HG03469 (cell line): Measurements from ENCODE around the gene SEMA5A.

Experiments used
- ATAC-seq: cut with Tn5 transposase; IDR thresholded peaks from one replicate; pipeline ENCODE4 v1.9.1; 2021; ENCODE audit warnings: mild to moderate bottlenecking, moderate library complexity, moderate number of reproducible peaks; ENCODE audit not compliant: unreplicated experiment

Gene SEMA5A

GRCh38 chr5:9284781-9285307, 261.0 kb downstream of the SEMA5A start:
- ATAC-seq = no peak

DNA sequence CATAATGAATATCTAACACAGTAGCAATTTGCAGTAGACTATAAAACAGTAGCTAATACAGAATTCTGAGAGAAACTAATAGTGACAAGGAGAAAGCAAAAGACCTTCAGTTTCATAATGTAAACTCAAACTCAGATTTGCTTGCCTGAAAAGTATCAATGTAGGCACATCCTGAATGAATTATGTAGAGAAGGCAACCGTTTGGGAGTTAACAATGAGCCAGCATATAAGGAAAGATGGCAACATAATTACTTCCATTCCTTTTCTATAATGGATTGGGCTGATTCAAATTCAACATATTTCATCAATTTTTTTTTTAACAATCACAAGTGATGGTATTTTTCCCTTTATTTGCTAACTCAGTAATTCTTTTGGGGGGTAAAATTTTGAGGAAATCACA, 261.6 kb downstream of the SEMA5A start:
- no peak for ATAC-seq

- no peak for ATAC-seq
Observed at GRCh38 chr5:9283473-9283872, 262.4 kb downstream of the SEMA5A start.

- no peak for ATAC-seq
Observed at GRCh38 chr5:9283021-9283420, 262.9 kb downstream of the SEMA5A start.

DNA sequence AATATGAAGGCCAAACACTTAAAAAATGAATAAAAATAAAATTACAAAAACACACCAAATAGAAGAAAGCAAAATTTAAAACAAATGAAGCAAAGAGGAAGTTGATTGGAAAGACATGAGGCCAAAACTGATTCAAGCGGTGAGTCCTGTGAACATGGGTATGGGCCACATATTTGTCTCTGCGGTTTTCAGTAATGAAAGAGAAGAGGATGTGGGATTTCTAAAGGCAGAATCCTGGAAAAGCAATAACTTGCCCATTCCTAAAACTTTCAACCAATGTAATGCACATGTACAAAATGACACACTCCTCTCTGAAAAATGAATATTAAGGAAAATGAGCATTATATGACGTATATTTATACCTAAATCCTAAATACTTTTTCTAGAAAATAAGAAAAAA, 263.7 kb downstream of the SEMA5A start:
- ATAC-seq = no peak

GRCh38 chr5:9279774-9280173, 266.1 kb downstream of the SEMA5A start:
- no peak for ATAC-seq

DNA sequence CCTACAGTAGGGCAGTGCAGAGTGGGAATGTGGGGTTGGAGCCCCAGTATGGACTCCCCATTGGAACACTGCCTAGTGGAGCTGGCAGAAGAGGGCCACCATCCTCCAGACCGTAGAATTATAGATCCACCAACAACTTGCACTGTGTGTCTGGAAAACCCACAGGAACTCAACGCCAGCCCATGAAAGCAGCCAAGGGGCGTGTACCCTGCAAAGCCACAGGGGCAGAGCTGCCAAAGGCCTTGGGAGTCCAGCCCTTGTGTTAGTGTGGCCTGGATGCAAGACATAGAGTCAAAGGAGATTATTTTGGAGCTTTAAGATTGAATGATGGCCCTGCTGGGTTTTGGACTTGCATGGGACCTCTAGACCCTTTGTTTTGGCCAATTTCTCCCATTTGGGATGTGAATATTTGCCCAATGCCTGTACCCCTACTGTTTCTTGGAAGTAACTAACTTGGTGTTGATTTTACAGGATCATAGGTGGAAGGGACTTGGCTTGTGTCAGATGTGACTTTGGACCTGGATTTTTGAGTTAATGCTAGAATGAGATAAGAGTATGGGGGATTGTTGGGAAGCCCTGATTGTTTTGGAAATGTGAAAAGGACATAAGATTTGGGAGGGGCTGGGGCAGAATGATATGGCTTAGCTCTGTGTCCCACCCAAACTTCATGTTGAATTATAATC, 266.8 kb downstream of the SEMA5A start:
- ATAC-seq = no peak

GRCh38 chr5:9269014-9269413, 276.9 kb downstream of the SEMA5A start:
- ATAC-seq = no peak

DNA sequence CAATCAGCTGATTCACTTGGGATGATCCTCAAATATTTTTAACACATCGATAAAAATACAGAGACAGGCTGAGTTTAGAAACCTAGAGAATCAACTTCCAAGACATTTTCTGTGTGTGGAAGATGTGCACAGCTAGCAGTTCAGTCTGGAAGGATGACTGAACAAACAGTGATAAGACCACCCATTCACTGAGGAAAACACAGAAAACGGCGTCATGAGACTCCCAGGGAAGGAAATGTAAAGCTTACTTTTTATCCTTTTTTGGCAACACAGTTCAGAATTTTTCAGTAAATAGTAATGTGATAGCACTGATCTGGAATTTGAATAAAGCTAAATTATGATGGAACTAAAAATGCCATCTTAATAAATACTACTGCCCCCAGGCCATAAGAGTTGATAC, 277.6 kb downstream of the SEMA5A start:
- ATAC-seq = no peak

DNA sequence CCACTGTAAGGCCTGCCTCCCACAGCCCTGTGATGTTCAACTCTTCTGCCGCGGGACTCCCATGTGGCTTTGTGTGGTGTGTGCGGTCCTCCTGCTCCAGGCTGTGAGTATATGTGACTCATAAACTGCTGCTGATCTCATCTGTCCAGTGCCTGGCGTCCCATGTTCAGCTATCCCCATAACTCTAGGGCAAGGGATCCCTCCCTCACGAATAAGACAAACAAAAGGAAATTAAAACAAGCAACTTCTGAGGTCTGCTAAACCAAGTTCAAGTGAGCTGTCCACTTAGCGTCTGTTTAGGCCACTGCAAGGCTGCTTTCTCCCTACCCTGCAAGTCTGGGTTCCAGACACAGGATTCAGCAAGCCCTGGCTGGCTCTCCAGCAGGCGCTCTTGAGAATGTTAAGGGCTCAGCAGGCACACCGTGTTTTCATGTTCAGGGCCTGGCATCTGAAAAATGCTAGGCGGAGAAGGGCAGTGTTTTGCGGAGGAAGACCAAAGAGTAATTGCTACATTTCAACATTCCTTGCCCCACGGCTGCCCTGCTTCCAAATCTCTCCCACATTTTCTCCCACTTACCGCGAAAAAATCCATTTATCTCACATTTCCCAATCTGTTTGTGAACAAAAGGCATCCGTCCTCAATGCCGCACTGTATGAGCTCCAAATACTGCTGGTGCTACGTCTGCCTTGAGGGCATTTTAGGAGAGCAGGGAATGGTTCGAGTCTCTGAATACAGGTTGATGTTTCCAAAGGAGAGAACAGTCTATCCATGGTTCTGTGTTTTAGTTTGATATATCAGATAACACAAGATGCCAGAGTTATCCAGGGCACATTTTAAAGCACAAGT, 280.2 kb downstream of the SEMA5A start:
- no peak for ATAC-seq

- no peak for ATAC-seq
Observed at GRCh38 chr5:9264301-9264700, 281.6 kb downstream of the SEMA5A start.

GRCh38 chr5:9263656-9264055, 282.2 kb downstream of the SEMA5A start:
- ATAC-seq = no peak

- no peak for ATAC-seq
Observed at GRCh38 chr5:9251379-9251980, 294.4 kb downstream of the SEMA5A start.

DNA sequence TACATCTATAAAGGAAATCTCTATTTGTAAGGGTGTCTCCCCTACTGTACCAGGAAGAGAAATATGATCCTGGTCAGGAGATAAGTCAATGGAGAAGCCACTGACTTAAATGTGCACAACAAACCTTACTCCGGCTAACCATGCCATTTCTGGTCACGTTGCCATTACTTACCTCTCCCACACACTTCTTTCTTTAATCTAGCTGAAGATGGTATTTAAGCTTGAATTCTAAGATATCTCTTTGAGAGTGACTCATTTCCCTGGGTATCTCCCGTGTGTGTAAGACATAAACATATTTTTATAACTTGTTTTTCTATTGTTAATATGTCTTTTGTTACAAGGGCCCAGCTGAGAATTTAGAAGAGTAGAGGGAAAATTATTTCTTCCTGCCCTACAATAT, 296.6 kb downstream of the SEMA5A start:
- ATAC-seq = no peak

DNA sequence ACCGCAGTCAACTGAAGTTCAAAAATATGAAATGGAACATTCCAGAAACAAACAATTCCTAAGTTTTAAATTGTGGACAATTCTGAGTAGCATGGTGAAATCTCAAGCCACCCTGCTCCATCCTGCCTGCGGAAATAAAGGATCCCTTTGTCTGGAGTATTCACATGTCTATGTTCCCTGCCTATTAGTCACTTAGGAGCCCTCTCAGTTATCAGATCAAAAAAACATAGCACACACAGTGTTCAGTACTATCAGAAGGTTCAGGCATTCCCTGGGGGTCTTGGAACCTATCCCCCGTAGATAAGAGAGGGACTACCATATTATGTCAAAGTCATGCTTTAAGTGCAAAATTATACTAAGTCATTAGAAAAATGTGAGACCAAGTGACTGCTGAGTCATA, 300.8 kb downstream of the SEMA5A start:
- no peak for ATAC-seq

GRCh38 chr5:9244417-9244816, 301.5 kb downstream of the SEMA5A start:
- ATAC-seq = no peak

GRCh38 chr5:9241479-9242305, 304.2 kb downstream of the SEMA5A start:
- no peak for ATAC-seq

DNA sequence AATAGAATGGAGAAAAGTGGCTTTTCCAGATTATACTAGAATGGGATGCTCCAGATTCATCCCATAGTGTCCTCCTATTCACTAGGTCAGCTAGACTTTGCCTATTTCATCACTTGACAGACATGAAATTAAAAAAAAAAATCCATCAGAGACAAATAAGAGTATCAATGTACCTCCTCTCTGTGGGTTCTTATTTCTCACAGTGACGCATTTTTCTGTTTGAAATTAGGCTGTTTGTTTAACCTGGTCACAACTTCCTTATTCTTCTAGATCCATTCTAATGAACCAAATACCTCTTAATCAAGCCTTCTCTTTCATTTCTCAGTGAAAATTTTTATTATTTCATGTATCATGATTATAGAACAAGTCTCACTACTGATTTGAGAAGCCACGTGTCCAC, 305.4 kb downstream of the SEMA5A start:
- ATAC-seq = no peak

GRCh38 chr5:9239626-9240025, 306.2 kb downstream of the SEMA5A start:
- no peak for ATAC-seq

- ATAC-seq = no peak
Observed at GRCh38 chr5:9239071-9239470, 306.8 kb downstream of the SEMA5A start.

DNA sequence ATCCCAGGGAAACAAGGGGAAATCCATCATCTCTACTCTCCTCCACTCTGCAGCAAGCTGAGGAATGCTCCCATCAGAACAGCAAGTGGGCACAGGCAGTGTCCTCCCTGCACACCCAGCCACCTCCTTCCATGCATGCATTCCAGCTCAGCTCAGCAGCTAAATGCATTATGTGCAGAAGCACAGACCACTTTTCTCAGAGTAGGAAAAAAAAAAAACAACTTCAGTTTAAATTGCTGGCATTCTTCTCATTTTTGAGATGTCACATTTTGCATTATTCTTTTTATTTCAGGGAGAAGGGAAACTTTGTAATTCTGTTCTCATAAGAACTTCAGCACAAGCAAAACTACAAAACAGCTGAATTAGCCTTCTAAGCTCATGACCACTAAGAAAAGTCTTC, 312.2 kb downstream of the SEMA5A start:
- ATAC-seq = no peak
